GM23248 (cell line): ENCODE results near the gene TMC5.

ENCODE experiments used
- EZH2 ChIP-seq: fragments of 200-600 bp; sonication (generic); IDR thresholded peaks from 2 replicates; pipeline ENCODE4 v1.6.1; 2018; ENCODE audit warnings: antibody characterized with exemption, mild to moderate bottlenecking; ENCODE audit not compliant: insufficient read depth, poor library complexity, severe bottlenecking
- EZH2phosphoT487 ChIP-seq: fragments of 200-600 bp; sonication (generic); IDR thresholded peaks from 2 replicates; pipeline ENCODE4 v1.6.1; 2018; ENCODE audit warnings: antibody characterized with exemption, moderate library complexity, mild to moderate bottlenecking, low read depth; ENCODE audit not compliant: insufficient read depth

DNA sequence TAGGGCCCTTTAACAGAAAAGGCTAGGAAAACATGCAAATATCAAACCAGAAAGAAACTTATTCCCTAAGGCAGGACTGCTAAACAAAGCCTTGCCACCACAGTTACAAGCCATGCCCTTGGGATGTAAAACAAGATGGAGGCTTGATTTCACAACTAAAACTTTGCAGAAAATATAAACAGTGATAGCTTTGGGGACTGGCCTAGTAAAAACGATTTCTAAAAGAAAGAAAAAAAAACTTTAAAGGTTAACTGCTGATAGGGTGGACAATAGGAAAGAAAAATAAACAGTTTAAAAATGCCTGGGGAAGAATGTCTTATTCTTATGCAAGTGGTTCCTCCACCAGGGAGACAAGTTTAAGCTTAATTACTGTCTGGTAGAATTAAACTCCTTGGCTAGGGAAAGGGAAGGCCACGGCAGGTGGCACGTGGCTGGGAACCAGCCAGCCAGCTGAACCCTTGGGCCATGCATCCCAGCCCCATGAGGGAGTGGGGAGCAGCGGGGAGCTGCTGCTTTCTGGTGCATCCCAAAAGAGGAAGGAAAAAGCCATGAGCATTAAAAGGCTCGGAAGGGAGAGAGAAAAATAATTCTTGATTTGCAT is 10.7 kb upstream of the TMC5 start:
- no peak for TF ChIP-seq EZH2
- TF ChIP-seq EZH2phosphoT487, result no peak
